22Rv1 (cell line): Measurements from ENCODE around the gene PSMB11.

Experiments used
- H3K27ac ChIP-seq: fragments of 450-650 bp; 2 replicates; pipeline ENCODE4 v1.5.1; 2017
- CTCF ChIP-seq: fragments of 450-650 bp; IDR thresholded peaks from 2 replicates; pipeline ENCODE4 v1.5.1; 2017; ENCODE audit warnings: mild to moderate bottlenecking
- ZFX ChIP-seq: fragments of 450-650 bp; IDR thresholded peaks from 2 replicates; pipeline ENCODE4 v1.6.1; 2017; ENCODE audit warnings: antibody characterized with exemption, borderline replicate concordance

The PSMB11 gene

DNA sequence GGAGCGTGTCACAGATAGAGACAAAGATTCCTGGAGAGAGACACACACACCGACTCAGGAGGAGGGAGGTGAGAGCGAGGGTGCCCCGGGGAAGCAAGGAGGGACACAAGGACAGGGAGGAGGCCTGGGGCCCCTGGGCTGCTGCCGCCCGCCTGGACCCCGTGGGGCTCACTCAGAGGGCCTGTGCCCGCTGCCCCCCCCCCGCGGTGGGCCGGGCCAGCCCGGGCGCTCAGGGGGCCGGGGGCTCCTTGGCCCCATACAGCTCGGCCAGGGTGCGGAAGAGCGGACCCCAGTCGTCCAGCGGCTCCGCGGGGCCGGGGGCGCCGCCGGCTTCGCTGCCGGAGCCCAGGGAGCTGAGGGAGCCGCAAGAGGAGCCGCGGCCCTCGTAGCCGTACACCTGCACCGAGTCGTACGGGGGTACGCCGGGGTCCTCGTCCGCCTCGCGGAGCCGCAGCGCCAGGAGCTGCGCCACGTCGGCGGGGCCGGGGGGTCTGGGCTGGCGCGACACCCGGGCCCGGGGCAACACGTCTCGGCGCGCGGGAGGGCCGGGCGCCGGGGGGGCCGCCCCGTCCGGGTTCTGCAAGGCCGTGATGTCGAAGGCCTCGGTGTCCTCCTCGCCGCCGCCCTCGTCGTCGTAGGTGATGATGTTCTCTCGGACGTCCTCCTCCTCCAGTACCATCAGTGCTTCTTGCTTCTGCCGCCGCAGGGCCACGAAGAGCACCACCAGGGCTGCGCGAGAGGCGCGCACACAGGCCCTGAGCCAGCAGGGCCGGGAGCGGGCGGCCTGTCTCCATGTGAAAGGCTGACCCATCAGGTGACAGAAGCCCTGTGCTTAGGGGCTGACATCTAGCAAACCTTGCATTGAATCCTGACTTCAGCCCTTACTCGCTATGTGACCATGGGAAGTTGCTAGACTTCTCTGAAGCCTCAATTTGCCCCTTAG lies 6.0 kb downstream of the PSMB11 start:
- TF ChIP-seq CTCF (no peak), ZFX (no peak)
- H3K27ac ChIP-seq = no peak overlapping the region

DNA sequence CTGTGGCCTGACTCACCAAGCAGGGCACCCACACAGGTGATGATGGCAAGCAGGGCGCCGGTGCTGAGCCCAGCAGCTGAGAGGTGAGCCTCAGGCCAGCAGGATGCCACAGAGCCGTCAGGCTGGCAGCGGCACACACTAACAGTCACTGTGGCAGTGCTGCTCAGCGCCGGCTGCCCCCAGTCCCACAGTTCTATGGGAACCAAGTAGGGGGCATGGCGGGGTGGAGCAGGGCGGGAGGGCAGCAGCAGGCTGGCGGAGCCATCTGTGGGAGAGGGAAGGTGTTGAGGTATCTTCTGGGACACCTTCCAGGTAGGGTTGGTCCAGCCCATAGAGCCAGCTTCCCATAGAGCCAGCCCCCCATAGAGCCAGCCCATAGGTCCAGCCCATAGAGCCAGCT lies 7.0 kb downstream of the PSMB11 start:
- H3K27ac ChIP-seq = no peak overlapping the region
- no peak for TF ChIP-seq CTCF
- no peak for TF ChIP-seq ZFX

DNA sequence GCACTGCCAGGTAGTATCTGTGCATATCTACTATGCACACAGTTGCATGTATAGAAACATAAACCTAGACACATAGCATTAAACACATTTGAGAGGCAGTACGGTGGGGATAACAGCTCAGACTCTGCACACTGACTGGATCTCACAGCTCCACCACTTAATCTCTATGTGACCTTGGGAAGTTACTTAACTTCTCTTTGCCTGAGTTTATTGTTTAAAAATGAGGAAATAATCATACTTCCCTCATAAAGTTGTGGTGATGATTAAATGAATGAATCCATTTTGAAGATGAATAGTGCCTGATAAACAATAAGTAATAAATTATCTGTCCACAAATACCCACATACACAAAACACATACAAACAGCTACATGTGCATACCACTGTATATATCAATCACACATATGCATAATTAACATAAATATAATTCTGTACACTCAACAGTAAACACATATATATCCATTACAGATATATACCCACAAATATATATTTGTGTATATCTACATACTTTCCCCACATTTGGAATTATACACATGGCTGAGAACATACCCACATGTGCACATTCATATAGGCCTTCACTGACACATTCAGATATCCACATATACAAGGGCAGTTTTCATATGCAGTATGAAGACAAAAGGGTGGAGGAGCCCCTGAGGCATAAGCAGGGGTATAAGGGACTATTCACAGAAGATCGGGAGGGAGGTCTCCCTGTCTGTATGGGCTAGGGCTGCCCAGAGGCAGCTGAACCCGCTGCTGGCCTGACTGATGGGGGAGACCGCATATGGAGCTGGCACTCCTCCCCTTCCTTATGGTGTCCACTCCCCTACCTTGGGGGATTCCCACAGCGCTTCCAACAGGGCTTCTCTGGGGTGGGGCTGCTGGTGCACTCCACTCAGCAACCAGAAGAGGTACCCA lies 9.4 kb downstream of the PSMB11 start:
- TF ChIP-seq ZFX = no peak
- no peak for TF ChIP-seq CTCF
- H3K27ac ChIP-seq = no peak overlapping the region

GRCh38 chr14:23052182-23052623 lies 10.2 kb downstream of the PSMB11 start:
- no peak for TF ChIP-seq ZFX
- TF ChIP-seq CTCF = no peak

GRCh38 chr14:23052671-23053070 lies 10.7 kb downstream of the PSMB11 start:
- H3K27ac ChIP-seq = no peak overlapping the region
- TF ChIP-seq ZFX (no peak), CTCF (no peak)

More at GRCh38 chr14:23052182-23052623, 10.2 kb downstream of the PSMB11 start:
- no peak overlapping the region for H3K27ac ChIP-seq

DNA sequence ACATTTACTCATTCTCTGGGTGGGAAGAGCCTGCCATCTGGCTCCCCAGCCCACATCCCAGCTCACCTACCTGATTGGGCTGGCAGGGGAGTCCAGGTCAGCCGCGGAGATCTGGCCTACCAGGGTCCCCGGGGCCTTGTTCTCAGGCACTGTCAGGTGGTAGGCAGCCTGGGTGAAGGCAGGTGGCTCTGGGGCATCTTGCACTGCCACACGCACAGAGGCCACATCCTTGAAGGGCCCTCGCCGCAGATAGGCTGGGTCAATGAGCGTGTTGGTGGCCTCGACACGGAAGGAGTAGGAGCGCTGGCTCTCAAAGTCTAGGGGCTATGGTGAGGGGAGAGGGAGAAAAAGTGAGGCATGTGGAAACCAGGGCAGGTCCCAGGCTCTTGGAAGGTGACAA lies 11.4 kb downstream of the PSMB11 start:
- no peak overlapping the region for H3K27ac ChIP-seq
- TF ChIP-seq CTCF = no peak
- TF ChIP-seq ZFX = no peak
